ENCODE results near the gene ZNF672.

GRCh38 chr1:248813546-248813945 lies 24.5 kb upstream of the ZNF672 start:
- TF ChIP-seq CTCF (conservative IDR thresholded peaks at IDR 0.05; ENCODE audit: low read depth in 2 of 2) (no peak), REST (IDR thresholded peaks at IDR 0.05; ENCODE audit: unreplicated experiment) (no peak), EZH2phosphoT487 (IDR thresholded peaks at IDR 0.05; ENCODE audit: unreplicated experiment) (no peak), EZH2 (IDR thresholded peaks at IDR 0.05; ENCODE audit: low read depth, unreplicated experiment) (no peak)
